Liver (tissue), 9 donors: Measurements from ENCODE around the gene ENOSF1. TPM values are rescaled to one million over a fixed set of nuclear protein-coding genes. Genes with fewer than 3 reads are reported as not detected.

Experiments
- DNase-seq: peaks from one replicate; pipeline ENCODE4 v3.0.0-alpha.2; 2017; ENCODE audit warnings: low spot score
- H3K27ac ChIP-seq, 2 donors: one replicate each; pipeline ENCODE4 v1.7.0; 2013; ENCODE audit warnings: inconsistent platforms in 2 of 2, low read length in 2 of 2, control low read depth in 1 of 2, low read depth in 1 of 2, mild to moderate bottlenecking in 1 of 2
- H3K27me3 ChIP-seq, 4 donors: one replicate each; pipeline versions ENCODE4 v1.6.1 to v1.7.0; 2013; ENCODE audit warnings: low read length in 3 of 4, inconsistent platforms in 1 of 4, mild to moderate bottlenecking in 1 of 4, moderate library complexity in 1 of 4; ENCODE audit not compliant: control insufficient read depth in 4 of 4, insufficient read depth in 4 of 4
- H3K36me3 ChIP-seq, 4 donors: one replicate each; pipeline versions ENCODE4 v1.6.1 to v1.7.0; 2013; ENCODE audit warnings: low read length in 3 of 4, mild to moderate bottlenecking in 3 of 4, low read depth in 1 of 4, moderate library complexity in 1 of 4; ENCODE audit not compliant: control insufficient read depth in 4 of 4, insufficient read depth in 3 of 4
- H3K4me1 ChIP-seq, 4 donors: one replicate each; pipeline versions ENCODE4 v1.6.1 to v1.7.0; 2013; ENCODE audit warnings: low read length in 3 of 4, mild to moderate bottlenecking in 3 of 4, moderate library complexity in 1 of 4; ENCODE audit not compliant: control insufficient read depth in 4 of 4, insufficient read depth in 4 of 4
- H3K4me3 ChIP-seq, 3 donors: one replicate each; pipeline versions ENCODE4 v1.6.1 to v1.7.0; 2013; ENCODE audit warnings: low read length in 3 of 3, control low read depth in 1 of 3, low read depth in 1 of 3, mild to moderate bottlenecking in 1 of 3
- H3K9ac ChIP-seq, 2 donors: one replicate each; pipeline ENCODE4 v1.7.0; 2013; ENCODE audit warnings: low read length in 2 of 2, mild to moderate bottlenecking in 2 of 2, moderate library complexity in 2 of 2, control low read depth in 1 of 2, low read depth in 1 of 2
- H3K9me3 ChIP-seq, 4 donors: one replicate each; pipeline versions ENCODE4 v1.6.1 to v1.7.0; 2013; ENCODE audit warnings: low read length in 3 of 4; ENCODE audit not compliant: control insufficient read depth in 4 of 4
- ATF3 ChIP-seq: IDR thresholded peaks from 2 replicates; pipeline ENCODE4 v1.6.1; 2016; ENCODE audit warnings: antibody characterized with exemption
- CTCF ChIP-seq: fragments of 150-350 bp; IDR thresholded peaks from 2 replicates; pipeline ENCODE4 v1.5.1; 2017; ENCODE audit warnings: improper control_type of control experiment, low read depth, low read length; ENCODE audit not compliant: missing input control
- EGR1 ChIP-seq, 2 donors: IDR thresholded peaks; 2 replicates each; pipeline ENCODE4 v1.6.1; 2016 to 2018; ENCODE audit warnings: antibody characterized with exemption in 2 of 2, low read depth in 2 of 2
- FOXA1 ChIP-seq: IDR thresholded peaks from 2 replicates; pipeline ENCODE4 v1.6.1; 2016; ENCODE audit warnings: antibody characterized with exemption
- FOXA2 ChIP-seq: IDR thresholded peaks from 2 replicates; pipeline ENCODE4 v1.6.1; 2016; ENCODE audit warnings: antibody characterized with exemption
- GABPA ChIP-seq, 2 donors: IDR thresholded peaks in 1 of 2; conservative IDR thresholded peaks in 1 of 2; 2 replicates each; pipeline ENCODE4 v1.6.1; 2016; ENCODE audit warnings: antibody characterized with exemption in 2 of 2, mild to moderate bottlenecking in 1 of 2, moderate library complexity in 1 of 2
- HNF4A ChIP-seq, 2 donors: conservative IDR thresholded peaks; 2 replicates each; pipeline ENCODE4 v1.6.1; 2016; ENCODE audit warnings: antibody characterized with exemption in 2 of 2, mild to moderate bottlenecking in 2 of 2
- HNF4G ChIP-seq: IDR thresholded peaks from 2 replicates; pipeline ENCODE4 v1.6.1; 2016; ENCODE audit warnings: antibody characterized with exemption
- JUND ChIP-seq, 2 donors: IDR thresholded peaks; 2 replicates each; pipeline ENCODE4 v1.6.1; 2016; ENCODE audit warnings: antibody characterized with exemption in 2 of 2
- NR2F2 ChIP-seq: IDR thresholded peaks from 2 replicates; pipeline ENCODE4 v1.6.1; 2016; ENCODE audit warnings: antibody characterized with exemption
- RAD21 ChIP-seq, 2 donors: IDR thresholded peaks; 2 replicates each; pipeline ENCODE4 v1.6.1; 2016; ENCODE audit warnings: antibody characterized with exemption in 2 of 2, mild to moderate bottlenecking in 2 of 2
- REST ChIP-seq: IDR thresholded peaks from 2 replicates; pipeline ENCODE4 v1.6.1; 2016; ENCODE audit warnings: antibody characterized with exemption, mild to moderate bottlenecking
- RXRA ChIP-seq, 2 donors: IDR thresholded peaks; 2 replicates each; pipeline ENCODE4 v1.6.1; 2017 to 2018; ENCODE audit warnings: antibody characterized with exemption in 2 of 2, mild to moderate bottlenecking in 1 of 2
- SP1 ChIP-seq: IDR thresholded peaks from 2 replicates; pipeline ENCODE4 v1.6.1; 2018; ENCODE audit warnings: antibody characterized with exemption, mild to moderate bottlenecking
- TAF1 ChIP-seq: conservative IDR thresholded peaks from 2 replicates; pipeline ENCODE4 v1.6.1; 2016; ENCODE audit warnings: antibody characterized with exemption, mild to moderate bottlenecking
- YY1 ChIP-seq: IDR thresholded peaks from 2 replicates; pipeline ENCODE4 v1.6.1; 2016; ENCODE audit warnings: antibody characterized with exemption, mild to moderate bottlenecking
- ZBTB33 ChIP-seq: IDR thresholded peaks from 2 replicates; pipeline ENCODE4 v1.6.1; 2016; ENCODE audit warnings: antibody characterized with exemption
- WGBS: extraction: QIAGEN DNeasy Blood & Tissue Kit; methylation state at CpG from one replicate; pipeline ENCODE4 v1.1.7; 2013; 5-methylcytosine and 5-hydroxymethylcytosine counted together
- polyA plus RNA-seq, 2 donors: library from polyadenylated mRNA; stranded (reverse) in 1 of 2; unstranded in 1 of 2; fragments of 200-250 nt in 1 of 2; fragments of >200 nt in 1 of 2; fragmentation: Nextera tagmentation in 1 of 2; extraction: Ambion mirVana in 1 of 2; gene quantifications; one replicate each; pipeline versions ENCODE4 v1.2.1 to v1.2.3, GENCODE V29; 2013 to 2015
- total RNA-seq, 2 donors: library from RNA; depleted of rRNA; stranded (reverse); fragments of >200 nt; gene quantifications; one replicate each; pipeline ENCODE4 v1.2.3, GENCODE V29; 2014
- TF ChIP-seq, protein P1 (sequence below): IDR thresholded peaks from 2 replicates; pipeline ENCODE4 v1.6.1; 2016; ENCODE audit warnings: antibody characterized with exemption
- donor health status: healthy.
- donor health status: healthy.
- donor health status: healthy.
- donor health status: healthy.
- donor health status: healthy.

Gene ENOSF1
- total and polyA plus RNA-seq, 4 donors: 34.0 to 96.1 (median 53.6) TPM

- no peak overlapping the region for H3K4me3 ChIP-seq
- 67% methylated on average over 4 of the region's 4 CpGs for WGBS
- H3K36me3 ChIP-seq: no peaks in the 10 kb centered on the region
- DNase-seq: no peak
- no peaks in the 10 kb centered on the region for H3K27me3 ChIP-seq
- TF ChIP-seq EGR1 (IDR thresholded peaks at IDR 0.05; ENCODE audit: low read depth in 2 of 2) (no peak), HNF4A (conservative IDR thresholded peaks at IDR 0.05) (peak; percentile 15 to 67), REST (no peak), RAD21 (IDR thresholded peaks at IDR 0.05) (no peak), NR2F2 (no peak), YY1 (no peak), GABPA (IDR thresholded peaks at IDR 0.05 in 1 of 2, conservative IDR thresholded peaks at IDR 0.05 in 1 of 2) (no peak), CTCF (no peak), ATF3 (no peak), SP1 (no peak), HNF4G (no peak), FOXA1 (no peak), ZBTB33 (peak; percentile 31), JUND (IDR thresholded peaks at IDR 0.05) (peak in 1 of 2 donors; percentile 54), TAF1 (no peak), RXRA (IDR thresholded peaks at IDR 0.05) (peak; percentile 20 to 85), FOXA2 (no peak)
- TF ChIP-seq, protein P1, sequence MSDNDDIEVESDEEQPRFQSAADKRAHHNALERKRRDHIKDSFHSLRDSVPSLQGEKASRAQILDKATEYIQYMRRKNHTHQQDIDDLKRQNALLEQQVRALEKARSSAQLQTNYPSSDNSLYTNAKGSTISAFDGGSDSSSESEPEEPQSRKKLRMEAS: peak; percentile 17
- H3K4me1 ChIP-seq: peaks cover 0 to 4% (median 3%) of the 10 kb centered on the region in 4 donors
- peak overlapping the region; percentile 40 to 57 for H3K27ac ChIP-seq
- no peaks in the 10 kb centered on the region for H3K9me3 ChIP-seq
- no peak overlapping the region for H3K9ac ChIP-seq
Observed at GRCh38 chr18:717003-717402, 4.6 kb upstream of the ENOSF1 start.
